Measurements from ENCODE around the gene PLEKHG4B. TPM values are rescaled to one million over a fixed set of nuclear protein-coding genes. Genes with fewer than 3 reads are reported as not detected.

PLEKHG4B gene
- total RNA-seq, 1 donor from 2014 or later, result 5.4 TPM

- H3K27me3 ChIP-seq (ENCODE audit: control insufficient read depth, insufficient read depth, low read length), result no peaks in the 10 kb centered on the region
- H3K36me3 ChIP-seq (ENCODE audit: control insufficient read depth, insufficient read depth, low read length), result no peaks in the 10 kb centered on the region
- no peak for DNase-seq (ENCODE audit: low read depth)
- H3K4me3 ChIP-seq (ENCODE audit: low read depth, low read length), result no peak overlapping the region
- no peak for TF ChIP-seq CTCF (IDR thresholded peaks at IDR 0.05; ENCODE audit: insufficient read depth, low read length, poor library complexity, severe bottlenecking)
These were observed 67.6 kb downstream of the PLEKHG4B start for GRCh38 chr5:159448-160172.

- no peak for DNase-seq (ENCODE audit: low read depth)
- no peak overlapping the region for H3K4me3 ChIP-seq (ENCODE audit: low read depth, low read length)
These were observed 68.2 kb downstream of the PLEKHG4B start for GRCh38 chr5:160173-160510.

GRCh38 chr5:160921-161802 is 69.2 kb downstream of the PLEKHG4B start:
- Histone ChIP-seq H3K27me3 (ENCODE audit: control insufficient read depth, insufficient read depth, low read length) (no peaks in the 10 kb centered on the region), H3K4me3 (ENCODE audit: low read depth, low read length) (no peak overlapping the region), H3K36me3 (ENCODE audit: control insufficient read depth, insufficient read depth, low read length) (no peaks in the 10 kb centered on the region)
- TF ChIP-seq CTCF (IDR thresholded peaks at IDR 0.05; ENCODE audit: insufficient read depth, low read length, poor library complexity, severe bottlenecking), result no peak
- DNase-seq (ENCODE audit: low read depth), result no peak

More at GRCh38 chr5:160173-160510, 68.2 kb downstream of the PLEKHG4B start:
- no peak for TF ChIP-seq CTCF (IDR thresholded peaks at IDR 0.05; ENCODE audit: insufficient read depth, low read length, poor library complexity, severe bottlenecking)
- H3K27me3 ChIP-seq (ENCODE audit: control insufficient read depth, insufficient read depth, low read length), result no peaks in the 10 kb centered on the region
- no peaks in the 10 kb centered on the region for H3K36me3 ChIP-seq (ENCODE audit: control insufficient read depth, insufficient read depth, low read length)

GRCh38 chr5:161803-162110 is 69.8 kb downstream of the PLEKHG4B start:
- DNase-seq (ENCODE audit: low read depth), result no peak
- TF ChIP-seq CTCF (IDR thresholded peaks at IDR 0.05; ENCODE audit: insufficient read depth, low read length, poor library complexity, severe bottlenecking), result no peak
- Histone ChIP-seq H3K4me3 (ENCODE audit: low read depth, low read length) (no peak overlapping the region), H3K36me3 (ENCODE audit: control insufficient read depth, insufficient read depth, low read length) (no peaks in the 10 kb centered on the region), H3K27me3 (ENCODE audit: control insufficient read depth, insufficient read depth, low read length) (no peaks in the 10 kb centered on the region)

- Histone ChIP-seq H3K36me3 (ENCODE audit: control insufficient read depth, insufficient read depth, low read length) (no peaks in the 10 kb centered on the region), H3K27me3 (ENCODE audit: control insufficient read depth, insufficient read depth, low read length) (no peaks in the 10 kb centered on the region)
- no peak for TF ChIP-seq CTCF (IDR thresholded peaks at IDR 0.05; ENCODE audit: insufficient read depth, low read length, poor library complexity, severe bottlenecking)
These were observed 70.2 kb downstream of the PLEKHG4B start for GRCh38 chr5:162190-162564.

More at GRCh38 chr5:162190-162564, 70.2 kb downstream of the PLEKHG4B start:
- no peak for DNase-seq (ENCODE audit: low read depth)
- no peak overlapping the region for H3K4me3 ChIP-seq (ENCODE audit: low read depth, low read length)
